ENCODE data around the gene ASB5.
A peak's percentile ranks its signal among the peaks of the same experiment; 100 is the strongest.

Gene ASB5

GRCh38 chr4:176262243-176262642, 6.8 kb downstream of the ASB5 start:
- TF ChIP-seq TAF1 (IDR thresholded peaks at IDR 0.05; ENCODE audit: low read depth, low read length) (no peak), SPI1 (IDR thresholded peaks at IDR 0.05; ENCODE audit: low read depth, low read length) (peak; percentile 83), POLR2A (IDR thresholded peaks at IDR 0.05; ENCODE audit: low read depth, low read length) (no peak), PAX5 (IDR thresholded peaks at IDR 0.05; ENCODE audit: insufficient read depth, low read length, severe bottlenecking) (no peak)
- DNase-seq (ENCODE audit: insufficient read length, low spot score) (no peak), FAIRE-seq (peak; percentile 68)

- DNase-seq (ENCODE audit: insufficient read length, low spot score) (no peak), FAIRE-seq (no peak)
- TF ChIP-seq SPI1 (IDR thresholded peaks at IDR 0.05; ENCODE audit: low read depth, low read length) (no peak), POU2F2 (IDR thresholded peaks at IDR 0.05; ENCODE audit: low read depth, low read length) (no peak), POLR2A (IDR thresholded peaks at IDR 0.05; ENCODE audit: low read depth, low read length) (no peak), PAX5 (IDR thresholded peaks at IDR 0.05; ENCODE audit: insufficient read depth, low read length, severe bottlenecking) (no peak), POLR2AphosphoS5 (IDR thresholded peaks at IDR 0.05; ENCODE audit: low read depth, low read length) (no peak), TAF1 (IDR thresholded peaks at IDR 0.05; ENCODE audit: low read depth, low read length) (no peak)
Measured at GRCh38 chr4:176261481-176261880, 7.5 kb downstream of the ASB5 start.

GRCh38 chr4:176261018-176261417, 8.0 kb downstream of the ASB5 start:
- no peak for FAIRE-seq
- no peak for TF ChIP-seq POU2F2 (IDR thresholded peaks at IDR 0.05; ENCODE audit: low read depth, low read length)
- TF ChIP-seq PAX5 (IDR thresholded peaks at IDR 0.05; ENCODE audit: insufficient read depth, low read length, severe bottlenecking): no peak
- no peak for TF ChIP-seq SPI1 (IDR thresholded peaks at IDR 0.05; ENCODE audit: low read depth, low read length)
- TF ChIP-seq TAF1 (IDR thresholded peaks at IDR 0.05; ENCODE audit: low read depth, low read length): no peak
- TF ChIP-seq POLR2AphosphoS5 (IDR thresholded peaks at IDR 0.05; ENCODE audit: low read depth, low read length): no peak
- no peak for TF ChIP-seq POLR2A (IDR thresholded peaks at IDR 0.05; ENCODE audit: low read depth, low read length)
- DNase-seq (ENCODE audit: insufficient read length, low spot score): no peak

- DNase-seq (ENCODE audit: insufficient read length, low spot score): no peak
- no peak for TF ChIP-seq POLR2A (IDR thresholded peaks at IDR 0.05; ENCODE audit: low read depth, low read length)
- TF ChIP-seq PAX5 (IDR thresholded peaks at IDR 0.05; ENCODE audit: insufficient read depth, low read length, severe bottlenecking): no peak
- TF ChIP-seq TAF1 (IDR thresholded peaks at IDR 0.05; ENCODE audit: low read depth, low read length): no peak
- no peak for TF ChIP-seq POLR2AphosphoS5 (IDR thresholded peaks at IDR 0.05; ENCODE audit: low read depth, low read length)
- no peak for TF ChIP-seq POU2F2 (IDR thresholded peaks at IDR 0.05; ENCODE audit: low read depth, low read length)
- TF ChIP-seq SPI1 (IDR thresholded peaks at IDR 0.05; ENCODE audit: low read depth, low read length): no peak
Measured at GRCh38 chr4:176259330-176260090, 9.5 kb downstream of the ASB5 start.

GRCh38 chr4:176258135-176258534, 10.9 kb downstream of the ASB5 start:
- FAIRE-seq: no peak
- TF ChIP-seq POLR2AphosphoS5 (IDR thresholded peaks at IDR 0.05; ENCODE audit: low read depth, low read length): no peak
- no peak for TF ChIP-seq POU2F2 (IDR thresholded peaks at IDR 0.05; ENCODE audit: low read depth, low read length)
- TF ChIP-seq PAX5 (IDR thresholded peaks at IDR 0.05; ENCODE audit: insufficient read depth, low read length, severe bottlenecking): no peak
- no peak for TF ChIP-seq TAF1 (IDR thresholded peaks at IDR 0.05; ENCODE audit: low read depth, low read length)
- TF ChIP-seq POLR2A (IDR thresholded peaks at IDR 0.05; ENCODE audit: low read depth, low read length): no peak
- TF ChIP-seq SPI1 (IDR thresholded peaks at IDR 0.05; ENCODE audit: low read depth, low read length): no peak
- DNase-seq (ENCODE audit: insufficient read length, low spot score): no peak

More at GRCh38 chr4:176259330-176260090, 9.5 kb downstream of the ASB5 start:
- FAIRE-seq: no peak

- no peak for FAIRE-seq
- no peak for TF ChIP-seq POLR2AphosphoS5 (IDR thresholded peaks at IDR 0.05; ENCODE audit: low read depth, low read length)
- TF ChIP-seq POLR2A (IDR thresholded peaks at IDR 0.05; ENCODE audit: low read depth, low read length): no peak
- no peak for TF ChIP-seq SPI1 (IDR thresholded peaks at IDR 0.05; ENCODE audit: low read depth, low read length)
- no peak for TF ChIP-seq PAX5 (IDR thresholded peaks at IDR 0.05; ENCODE audit: insufficient read depth, low read length, severe bottlenecking)
- no peak for TF ChIP-seq TAF1 (IDR thresholded peaks at IDR 0.05; ENCODE audit: low read depth, low read length)
- no peak for TF ChIP-seq POU2F2 (IDR thresholded peaks at IDR 0.05; ENCODE audit: low read depth, low read length)
Measured at GRCh38 chr4:176256921-176257320, 12.1 kb downstream of the ASB5 start.

GRCh38 chr4:176242764-176243347, 26.2 kb downstream of the ASB5 start:
- DNase-seq (ENCODE audit: insufficient read length, low spot score) (no peak), FAIRE-seq (no peak)
- TF ChIP-seq TAF1 (IDR thresholded peaks at IDR 0.05; ENCODE audit: low read depth, low read length) (no peak), POLR2A (IDR thresholded peaks at IDR 0.05; ENCODE audit: low read depth, low read length) (no peak), SPI1 (IDR thresholded peaks at IDR 0.05; ENCODE audit: low read depth, low read length) (no peak), POLR2AphosphoS5 (IDR thresholded peaks at IDR 0.05; ENCODE audit: low read depth, low read length) (no peak), POU2F2 (IDR thresholded peaks at IDR 0.05; ENCODE audit: low read depth, low read length) (no peak), PAX5 (IDR thresholded peaks at IDR 0.05; ENCODE audit: insufficient read depth, low read length, severe bottlenecking) (no peak)

More at GRCh38 chr4:176256921-176257320, 12.1 kb downstream of the ASB5 start:
- no peak for DNase-seq (ENCODE audit: insufficient read length, low spot score)

GRCh38 chr4:176241703-176242102, 27.3 kb downstream of the ASB5 start:
- FAIRE-seq: no peak
- DNase-seq (ENCODE audit: insufficient read length, low spot score): no peak
- no peak for TF ChIP-seq SPI1 (IDR thresholded peaks at IDR 0.05; ENCODE audit: low read depth, low read length)
- no peak for TF ChIP-seq PAX5 (IDR thresholded peaks at IDR 0.05; ENCODE audit: insufficient read depth, low read length, severe bottlenecking)
- no peak for TF ChIP-seq POU2F2 (IDR thresholded peaks at IDR 0.05; ENCODE audit: low read depth, low read length)
- TF ChIP-seq TAF1 (IDR thresholded peaks at IDR 0.05; ENCODE audit: low read depth, low read length): no peak
- no peak for TF ChIP-seq POLR2A (IDR thresholded peaks at IDR 0.05; ENCODE audit: low read depth, low read length)
- no peak for TF ChIP-seq POLR2AphosphoS5 (IDR thresholded peaks at IDR 0.05; ENCODE audit: low read depth, low read length)

GRCh38 chr4:176238826-176239225, 30.2 kb downstream of the ASB5 start:
- FAIRE-seq (no peak), DNase-seq (ENCODE audit: insufficient read length, low spot score) (no peak)
- no peak for TF ChIP-seq TAF1 (IDR thresholded peaks at IDR 0.05; ENCODE audit: low read depth, low read length)
- no peak for TF ChIP-seq POLR2A (IDR thresholded peaks at IDR 0.05; ENCODE audit: low read depth, low read length)
- no peak for TF ChIP-seq POU2F2 (IDR thresholded peaks at IDR 0.05; ENCODE audit: low read depth, low read length)
